ENCODE data around the gene RPL14.
A peak's percentile ranks its signal among the peaks of the same experiment; 100 is the strongest.
"Not testable (repeated sequence)": the region's sequence is repeated elsewhere in the genome, so short reads cannot be mapped to it uniquely, and the experiment has no call there.

The RPL14 gene

DNA sequence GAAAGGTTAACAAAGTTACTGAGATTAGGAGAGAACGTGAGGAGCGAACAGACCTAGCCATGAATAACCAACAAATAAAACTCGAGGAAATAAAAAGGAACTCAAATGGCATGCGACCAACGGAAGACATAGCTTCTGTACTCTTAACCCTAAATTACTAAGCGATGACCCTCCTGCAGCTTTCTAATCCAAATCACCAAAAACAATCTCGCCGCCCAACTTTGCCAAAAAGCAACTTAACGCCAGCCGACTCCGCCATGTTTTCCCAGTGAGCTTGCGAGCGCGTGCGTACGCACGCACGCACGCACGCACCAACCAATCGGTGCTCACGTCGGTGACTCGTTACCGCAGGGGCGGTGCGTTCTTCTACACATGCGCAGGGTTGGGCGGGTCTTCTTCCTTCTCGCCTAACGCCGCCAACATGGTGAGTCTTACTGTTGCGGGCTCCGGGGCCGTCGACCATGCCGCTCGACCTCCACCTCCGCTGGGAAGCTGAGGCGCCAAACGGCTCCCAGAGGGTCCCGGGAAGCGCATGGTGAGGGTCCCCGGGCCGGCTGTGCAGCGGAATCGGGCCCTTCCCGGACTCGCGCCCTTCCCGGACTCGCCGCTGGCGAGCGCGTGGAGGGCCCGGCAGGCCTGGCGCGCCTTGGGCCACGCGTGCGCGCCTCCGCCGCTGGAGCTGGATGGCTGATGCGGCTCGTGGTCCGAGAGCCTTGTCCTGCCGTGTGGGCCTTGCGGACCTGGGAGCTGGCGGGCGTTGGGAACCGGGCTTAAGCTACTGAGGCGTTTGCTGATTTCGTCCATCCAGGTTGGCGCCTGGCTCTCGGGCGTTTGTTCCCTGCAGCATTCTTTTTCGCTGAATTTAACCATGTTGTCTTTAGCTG, at the start of gene RPL14:
RPL14 (plus strand) TSS at position 400 of the 884 bp plus-strand sequence; CDS start at position 533, 133 bp downstream.
- peak; percentile 90 to 91 for DNase-seq (ENCODE audit: low read depth in 2 of 2)

DNA sequence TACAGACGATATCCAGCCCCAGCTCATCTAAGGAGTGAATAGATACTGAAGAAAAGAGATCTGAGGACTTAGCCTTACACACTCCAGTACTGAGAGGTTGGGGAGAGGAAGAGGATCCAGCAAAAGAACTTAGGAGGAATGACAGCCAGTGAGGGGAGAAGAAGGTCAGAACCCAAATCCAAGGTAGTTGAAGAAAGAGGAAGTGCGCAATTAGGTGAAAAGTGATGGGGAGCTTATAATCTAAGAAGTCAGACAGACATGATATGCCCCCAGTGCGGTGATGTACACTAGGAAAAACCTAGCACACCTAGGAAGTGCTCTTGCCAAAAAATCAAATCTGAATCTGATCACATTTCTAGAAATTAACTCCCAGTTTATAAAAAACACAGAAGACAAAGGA, 49.5 kb upstream of the RPL14 start:
- no peak for DNase-seq (ENCODE audit: low read depth in 2 of 2)

DNA sequence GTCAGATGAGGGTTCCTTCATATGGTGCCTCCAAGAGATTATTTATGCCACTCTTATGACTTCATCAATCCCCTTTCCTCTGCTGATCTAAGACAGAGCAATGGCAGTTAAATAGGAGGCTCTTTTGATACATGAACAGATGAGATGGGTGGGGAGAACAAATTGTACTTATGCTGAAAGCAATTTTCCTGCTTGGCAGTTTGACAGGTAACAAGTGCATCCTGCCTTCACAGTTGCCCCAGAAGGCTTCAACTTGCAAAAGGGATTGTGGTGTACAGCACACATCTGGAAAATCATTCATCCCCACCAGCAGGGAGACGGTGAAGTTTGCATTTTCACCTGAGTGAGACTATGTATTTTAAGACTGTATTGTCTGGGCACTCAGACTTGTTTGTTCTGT, 42.9 kb upstream of the RPL14 start:
- DNase-seq (ENCODE audit: low read depth in 2 of 2) = no peak

DNA sequence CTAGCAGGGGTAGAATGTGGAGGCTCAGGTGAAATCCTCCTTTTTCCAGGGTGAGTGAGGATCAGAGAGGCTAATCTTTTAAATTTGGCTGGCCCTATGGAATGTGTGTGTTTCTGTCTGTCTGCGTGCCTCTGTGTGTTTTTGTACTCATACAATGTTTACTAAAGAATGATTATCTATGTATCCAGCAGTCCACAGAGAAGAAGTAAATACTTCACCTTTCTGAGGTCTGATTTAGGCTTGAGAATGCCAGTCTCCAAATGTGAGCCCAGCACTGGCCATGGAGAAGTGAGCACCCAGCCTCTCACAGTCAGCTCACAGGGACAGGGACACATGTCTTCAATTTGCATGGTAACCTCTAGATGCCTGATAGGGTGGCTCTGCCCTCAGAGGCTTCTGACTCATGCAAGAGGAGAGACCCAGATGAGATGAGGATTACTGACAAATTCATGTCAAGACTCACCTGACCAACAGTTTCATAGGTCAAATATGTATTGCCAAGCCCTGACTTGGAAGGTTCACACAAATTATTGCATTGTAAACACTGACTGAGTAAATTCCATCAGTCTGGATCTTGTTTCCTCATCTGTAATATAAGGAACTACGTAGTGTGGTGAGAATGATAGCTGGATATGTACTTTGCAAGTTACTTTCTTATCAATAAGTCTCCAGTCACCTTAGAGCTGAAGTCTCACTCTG, 39.1 kb upstream of the RPL14 start:
- DNase-seq (ENCODE audit: low read depth in 2 of 2) = no peak

DNA sequence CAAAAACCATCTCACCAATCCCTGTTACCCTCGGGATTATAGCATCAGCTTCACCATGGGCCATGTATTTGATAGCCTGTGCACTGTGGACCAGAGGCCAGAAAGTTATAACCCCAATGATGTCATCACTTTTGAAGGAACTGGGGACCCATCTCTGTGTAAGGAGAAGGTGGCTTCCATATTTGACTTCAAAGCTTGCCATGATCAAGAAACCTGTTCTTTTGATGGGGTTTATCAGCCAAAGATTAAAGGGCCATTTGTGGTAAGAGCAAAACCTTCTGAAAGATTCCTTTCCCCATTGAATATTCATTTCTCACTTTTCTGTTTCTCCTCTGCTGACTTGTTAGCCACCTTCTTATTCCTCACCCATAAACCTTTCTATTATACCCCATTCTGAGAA, 34.3 kb upstream of the RPL14 start:
- no peak for DNase-seq (ENCODE audit: low read depth in 2 of 2)

DNA sequence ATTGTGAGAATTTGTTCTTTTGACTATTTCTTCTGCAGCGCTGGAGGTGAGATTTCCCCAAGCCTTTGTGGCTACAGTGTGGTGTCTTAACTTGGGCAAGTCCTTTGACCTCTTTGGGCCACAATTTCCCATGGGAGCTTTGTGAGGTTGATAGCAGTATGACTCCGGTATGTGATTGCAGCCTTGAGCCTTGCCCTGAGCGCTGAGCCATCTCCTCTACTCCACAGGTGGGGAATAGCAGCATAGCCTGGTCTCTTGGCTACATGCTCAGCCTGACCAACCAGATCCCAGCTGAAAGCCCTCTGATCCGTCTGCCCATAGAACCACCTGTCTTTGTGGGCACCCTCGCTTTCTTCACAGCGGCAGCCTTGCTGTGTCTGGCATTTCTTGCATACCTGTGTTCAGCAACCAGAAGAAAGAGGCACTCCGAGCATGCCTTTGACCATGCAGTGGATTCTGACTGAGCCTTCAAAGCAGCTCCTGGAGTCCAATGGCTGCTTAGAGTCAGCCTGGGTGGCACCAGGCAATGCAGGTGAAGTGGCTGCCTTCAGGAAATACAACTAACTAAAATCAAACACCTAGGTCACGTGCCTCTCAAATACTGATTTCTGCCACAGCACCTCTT, 30.0 kb upstream of the RPL14 start:
- no peak for DNase-seq (ENCODE audit: low read depth in 2 of 2)

DNA sequence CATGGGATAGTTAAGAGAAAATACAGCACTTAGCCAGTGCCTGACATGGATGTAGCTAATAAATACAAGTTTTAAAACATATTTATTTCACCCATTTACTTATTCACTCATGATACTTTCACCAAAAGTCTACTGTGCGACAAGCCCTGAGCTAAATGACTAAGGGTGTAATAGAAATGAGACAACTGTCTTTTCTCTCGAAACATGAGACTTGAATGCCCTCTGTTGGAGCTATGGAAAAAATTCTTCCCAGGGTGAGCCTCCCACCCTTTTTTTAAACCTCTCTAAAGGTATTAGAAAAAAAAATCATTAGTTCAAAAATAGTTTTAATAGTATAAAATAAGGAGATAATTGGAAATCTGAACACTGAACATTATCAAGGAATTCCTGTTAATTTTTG, 24.3 kb upstream of the RPL14 start:
- no peak for DNase-seq (ENCODE audit: low read depth in 2 of 2)

DNA sequence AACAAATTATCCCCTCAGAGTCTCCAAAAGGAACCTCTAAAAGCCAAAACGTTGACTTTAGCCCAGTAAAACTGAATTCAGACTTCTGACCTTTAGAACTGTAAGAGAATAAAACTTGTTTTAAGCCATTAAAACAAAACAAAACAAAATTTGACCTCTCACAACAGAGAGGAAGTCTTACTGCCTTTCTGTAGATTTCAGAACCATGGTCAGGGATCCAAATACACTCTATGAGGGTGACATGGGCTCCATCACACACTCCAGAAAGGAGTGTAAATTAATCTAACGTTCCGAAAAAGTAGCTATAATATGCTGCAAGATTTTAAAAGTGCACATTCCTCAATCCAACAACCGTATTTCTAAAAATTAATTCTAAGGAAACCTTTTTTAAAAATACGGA, 19.2 kb upstream of the RPL14 start:
- no peak for DNase-seq (ENCODE audit: low read depth in 2 of 2)

DNA sequence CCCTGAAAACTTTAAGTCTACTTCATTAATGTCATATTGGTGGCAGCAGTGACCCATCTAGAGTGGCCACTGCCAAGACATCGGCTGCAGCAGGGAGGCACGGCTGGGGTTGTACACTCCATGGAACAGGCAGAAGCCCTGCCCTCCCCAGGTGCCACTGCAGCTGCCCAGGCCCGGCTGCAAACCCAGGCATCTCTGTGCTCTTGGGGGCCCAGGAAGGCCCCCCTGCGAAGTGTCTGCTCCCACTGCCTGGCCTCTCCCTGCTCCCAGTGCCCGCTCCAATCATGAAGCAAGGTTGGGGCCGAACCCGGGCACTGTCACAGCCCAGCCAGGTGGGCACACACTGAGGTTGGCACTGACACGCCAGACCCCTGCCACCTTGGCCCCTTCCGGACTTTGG, 12.1 kb upstream of the RPL14 start:
- DNase-seq (ENCODE audit: low read depth in 2 of 2) = no peak

DNA sequence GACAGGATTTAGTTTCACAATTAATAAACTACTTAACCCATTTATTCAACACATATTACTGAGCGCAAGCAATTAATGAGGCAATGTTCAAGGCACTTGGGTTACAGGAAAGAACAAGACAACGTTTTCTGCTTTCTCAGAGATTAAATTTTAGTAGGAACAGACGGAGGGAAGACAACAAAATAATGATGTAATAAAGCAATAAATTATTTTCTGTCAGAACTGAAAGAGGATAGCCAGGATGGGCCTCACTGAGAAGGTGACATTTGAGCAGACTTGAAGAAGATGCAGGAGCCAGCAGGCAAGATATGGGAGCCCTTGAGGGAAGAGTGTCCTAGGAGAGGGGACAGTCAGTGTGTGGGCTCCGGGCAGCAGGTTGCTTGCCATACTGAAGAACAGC, 11.3 kb upstream of the RPL14 start:
- no peak for DNase-seq (ENCODE audit: low read depth in 2 of 2)

DNA sequence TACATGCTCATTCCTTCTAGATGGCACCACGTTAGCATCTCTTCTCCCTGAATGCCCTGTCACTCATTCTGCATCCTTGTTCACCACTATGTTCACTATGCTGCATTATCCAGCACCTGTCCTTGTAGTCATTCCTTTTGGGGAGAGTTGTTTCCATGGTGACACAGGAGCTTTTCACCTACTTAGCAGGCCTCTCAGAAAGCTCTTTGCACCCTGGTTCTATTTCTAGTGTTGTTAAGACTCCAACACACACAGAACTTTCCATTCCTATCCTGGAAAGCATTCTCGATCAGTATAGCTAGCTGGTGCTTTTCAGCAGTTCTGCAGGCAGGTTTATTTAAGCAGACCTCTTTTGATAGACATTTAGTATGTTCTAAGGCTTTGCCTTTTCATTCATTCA, 6.7 kb upstream of the RPL14 start:
- DNase-seq (ENCODE audit: low read depth in 2 of 2) = no peak

DNA sequence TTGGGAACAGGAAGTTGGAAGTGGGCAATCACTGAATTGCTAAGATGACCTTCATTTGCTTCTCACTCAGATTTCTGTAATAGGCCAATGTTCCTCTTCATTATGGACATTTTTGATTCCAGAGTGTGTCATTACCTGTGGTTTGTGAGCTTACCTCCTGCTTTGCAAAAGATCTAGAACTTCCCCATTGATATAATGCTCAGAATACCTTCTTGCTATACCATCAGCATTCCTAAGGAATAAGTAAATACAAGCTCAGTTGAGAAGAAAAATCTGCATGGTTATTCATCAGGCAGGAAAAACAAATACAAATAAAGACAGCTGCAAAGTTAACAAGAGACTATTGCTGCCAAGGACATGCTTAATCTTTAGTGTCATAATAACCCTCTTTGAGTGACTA, 5.6 kb upstream of the RPL14 start:
- DNase-seq (ENCODE audit: low read depth in 2 of 2) = no peak

DNA sequence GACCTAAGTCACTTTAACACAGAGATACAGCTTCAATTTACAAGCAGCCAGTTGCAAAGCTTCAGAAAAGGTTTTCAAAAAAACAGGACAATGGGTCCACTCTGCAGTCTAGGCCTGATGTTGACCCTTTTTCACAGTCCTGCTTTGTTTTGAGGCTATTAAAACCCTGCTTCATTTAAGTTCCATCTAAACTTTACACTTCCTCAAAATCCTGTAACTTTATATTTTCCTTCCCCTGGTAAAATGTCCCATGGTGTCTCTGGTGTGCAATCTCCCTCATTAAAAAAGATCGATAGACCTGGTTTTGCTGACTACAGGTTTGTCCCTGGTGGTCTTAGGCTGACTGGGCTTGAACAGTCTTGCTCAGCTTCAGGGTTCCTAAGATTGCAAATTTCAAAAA, 5.1 kb upstream of the RPL14 start:
- DNase-seq (ENCODE audit: low read depth in 2 of 2) = no peak

DNA sequence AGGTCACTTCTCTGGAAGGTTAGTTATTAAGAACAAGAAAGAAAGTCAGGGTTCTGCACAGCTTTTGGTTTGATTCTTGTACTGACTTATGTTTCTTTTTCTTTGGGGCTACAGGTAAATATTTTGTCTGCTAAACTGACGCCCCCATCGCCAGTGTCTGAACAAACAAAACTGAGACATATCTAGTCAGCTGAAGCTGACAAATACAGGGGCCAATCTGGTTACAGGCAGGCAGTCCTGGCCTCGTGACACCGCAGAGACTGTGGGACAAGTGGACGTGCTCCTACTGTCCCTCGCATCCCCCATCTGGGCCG, 4.6 kb upstream of the RPL14 start:
- DNase-seq (ENCODE audit: low read depth in 2 of 2) = no peak

DNA sequence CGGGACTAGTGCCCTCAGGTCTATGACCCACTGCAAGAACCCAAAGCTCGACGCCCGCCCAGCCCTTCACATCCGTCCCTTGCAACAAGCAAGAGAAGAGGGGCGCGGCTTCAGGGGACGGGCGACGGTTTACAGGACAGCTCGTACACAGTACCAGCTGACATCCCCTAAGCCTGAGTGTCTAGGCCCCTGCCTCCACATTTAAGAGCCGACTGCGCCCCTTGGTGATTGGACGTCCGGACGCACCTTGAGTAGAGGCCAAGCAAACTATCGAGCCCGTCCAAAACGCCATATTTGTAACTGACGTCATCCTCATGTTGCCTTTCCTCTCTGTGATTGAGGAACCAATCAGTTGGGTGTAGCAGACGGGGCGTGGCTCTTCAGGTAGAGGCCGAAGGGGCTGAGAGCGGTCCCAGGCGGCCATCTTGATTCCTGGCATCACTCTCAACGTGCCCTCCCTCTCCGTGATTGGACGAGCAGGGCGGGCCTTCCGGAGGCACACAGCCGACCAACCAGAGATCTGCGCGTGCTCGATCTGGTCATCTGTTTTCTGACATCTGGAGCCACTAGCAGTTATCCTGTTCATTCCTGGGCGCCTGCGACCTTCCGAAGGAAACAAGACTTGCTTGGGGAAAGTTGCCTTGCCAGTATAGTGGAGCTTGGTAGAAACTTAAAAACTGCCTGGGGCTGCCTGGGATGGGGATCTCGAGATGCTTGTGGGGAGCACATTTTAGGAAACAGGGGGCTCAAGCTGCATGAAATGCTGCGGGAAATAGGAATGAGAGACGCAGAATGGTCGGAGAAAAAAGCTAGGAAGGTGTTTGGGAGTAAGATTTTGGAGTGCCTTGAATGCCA, 4.0 kb upstream of the RPL14 start:
- peak; percentile 88 to 92 for DNase-seq (ENCODE audit: low read depth in 2 of 2)

DNA sequence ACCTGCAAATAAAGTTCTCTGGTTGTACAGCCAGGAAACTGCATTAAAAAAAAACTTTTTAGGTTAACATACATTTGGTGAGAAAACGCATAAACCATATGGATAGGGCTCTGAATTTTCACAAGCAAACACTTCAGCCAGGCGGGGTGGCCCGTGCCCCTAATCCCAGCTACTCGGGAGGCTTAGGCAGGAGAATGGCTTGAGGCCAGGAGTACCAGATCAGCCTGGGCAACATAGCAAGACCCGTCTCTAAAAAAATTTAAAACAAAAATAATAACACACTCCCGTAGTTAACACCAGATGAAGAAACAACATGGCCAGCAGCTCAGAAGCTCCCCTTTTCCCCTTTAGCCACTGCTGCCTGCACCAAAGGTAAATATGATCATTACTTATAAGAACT, 3.2 kb upstream of the RPL14 start:
- DNase-seq (ENCODE audit: low read depth in 2 of 2) = no peak

DNA sequence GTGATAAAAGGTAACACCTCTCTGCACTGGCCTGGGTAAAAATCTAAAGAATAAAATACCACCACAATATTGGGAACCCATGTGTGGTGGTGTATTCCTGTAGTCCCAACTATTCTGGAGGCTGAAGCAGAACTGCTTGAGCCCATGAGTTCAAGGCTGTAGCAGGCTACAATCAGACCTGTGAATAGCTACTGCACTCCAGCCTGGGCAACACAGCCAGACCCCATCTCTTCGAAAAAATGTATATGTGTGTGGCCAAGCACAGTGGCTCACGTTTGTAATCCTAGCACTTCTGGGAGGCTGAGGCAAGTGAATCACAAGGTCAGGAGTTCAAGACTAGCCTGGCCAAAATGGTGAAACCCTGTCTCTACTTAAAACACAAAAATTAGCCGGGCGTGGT, 1.8 kb upstream of the RPL14 start:
- DNase-seq (ENCODE audit: low read depth in 2 of 2) = no peak

DNA sequence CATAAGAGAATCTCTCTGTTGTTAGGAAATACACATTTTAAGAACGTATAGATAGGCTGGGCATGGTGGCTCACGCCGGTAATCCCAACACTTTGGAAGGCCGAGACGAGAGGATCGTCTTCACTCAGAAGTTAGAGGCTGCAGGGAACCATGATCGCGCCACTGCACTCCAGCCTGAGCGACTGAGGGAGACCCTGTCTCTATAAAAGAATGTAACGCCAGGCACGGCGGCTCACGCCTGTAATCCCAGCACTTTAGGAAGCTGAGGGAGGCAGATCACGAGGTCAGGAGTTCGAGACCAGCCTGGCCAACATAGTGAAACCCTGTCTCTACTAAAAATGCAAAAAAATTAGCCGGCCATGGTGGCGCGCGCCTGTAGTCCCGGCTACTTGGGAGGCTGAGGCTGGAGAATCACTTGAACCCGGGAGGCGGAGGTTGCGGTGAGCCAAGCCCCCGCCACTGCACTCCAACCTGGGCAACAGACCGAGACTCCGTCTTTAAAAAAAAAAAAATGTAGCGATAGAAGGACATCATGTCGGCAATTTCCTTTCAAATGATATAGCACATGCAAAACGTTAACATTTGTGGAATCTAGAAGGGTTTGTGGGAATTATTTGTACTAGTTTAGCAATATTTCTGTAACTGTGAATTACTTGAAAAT, 730 bp upstream of the RPL14 start:
- no peak for DNase-seq (ENCODE audit: low read depth in 2 of 2)

DNA sequence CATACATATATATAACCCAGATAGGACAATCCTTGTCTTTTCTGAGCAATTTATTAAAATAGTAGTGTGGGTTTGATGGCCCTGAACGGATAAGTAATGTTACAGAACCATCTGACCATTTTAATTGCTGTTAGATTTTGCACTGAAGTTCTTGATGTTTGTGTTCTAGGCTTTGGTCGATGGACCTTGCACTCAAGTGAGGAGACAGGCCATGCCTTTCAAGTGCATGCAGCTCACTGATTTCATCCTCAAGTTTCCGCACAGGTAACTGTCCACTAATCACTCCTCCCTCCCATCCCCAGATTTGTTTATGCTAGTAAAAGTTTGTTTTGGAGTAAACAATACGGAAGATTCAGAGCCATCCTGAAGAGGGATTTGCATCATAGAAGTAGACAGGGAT, 1.3 kb downstream of the RPL14 start:
- no peak for DNase-seq (ENCODE audit: low read depth in 2 of 2)

DNA sequence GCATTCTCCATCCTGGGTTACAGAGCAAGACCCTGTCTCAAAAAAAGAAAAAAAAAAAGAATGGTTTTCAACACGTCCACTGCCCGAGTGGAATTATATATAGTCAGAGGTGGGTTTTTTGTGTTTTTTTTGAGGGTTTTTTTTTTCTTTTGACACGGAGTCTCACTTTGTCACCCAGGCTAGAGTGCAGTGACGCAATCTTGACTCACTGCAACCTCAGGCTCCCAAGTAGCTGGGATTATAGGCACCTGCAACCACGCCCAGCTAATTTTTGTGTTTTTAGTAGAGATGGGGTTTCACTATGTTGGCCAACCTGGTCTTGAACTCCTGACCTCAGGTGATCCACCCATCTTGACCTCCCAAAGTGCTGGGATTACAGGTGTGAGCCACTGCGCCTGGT, 3.3 kb downstream of the RPL14 start:
- DNase-seq (ENCODE audit: low read depth in 2 of 2) = not testable (repeated sequence)

DNA sequence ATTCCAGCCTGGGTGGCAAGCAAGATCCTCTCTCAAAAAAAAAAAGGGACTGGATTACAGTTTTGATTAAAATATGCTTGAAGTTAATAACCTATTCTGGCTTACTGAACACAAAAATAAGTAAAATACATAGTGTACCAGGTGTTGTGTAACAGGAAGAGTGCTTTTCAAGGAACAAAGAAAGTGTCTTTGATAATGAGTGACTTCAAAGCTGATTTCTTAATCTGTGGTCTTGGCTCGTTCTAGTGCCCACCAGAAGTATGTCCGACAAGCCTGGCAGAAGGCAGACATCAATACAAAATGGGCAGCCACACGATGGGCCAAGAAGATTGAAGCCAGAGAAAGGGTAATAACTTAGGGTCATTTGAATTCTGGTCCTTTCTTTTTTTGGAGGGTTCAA, 4.0 kb downstream of the RPL14 start:
- DNase-seq (ENCODE audit: low read depth in 2 of 2) = no peak

DNA sequence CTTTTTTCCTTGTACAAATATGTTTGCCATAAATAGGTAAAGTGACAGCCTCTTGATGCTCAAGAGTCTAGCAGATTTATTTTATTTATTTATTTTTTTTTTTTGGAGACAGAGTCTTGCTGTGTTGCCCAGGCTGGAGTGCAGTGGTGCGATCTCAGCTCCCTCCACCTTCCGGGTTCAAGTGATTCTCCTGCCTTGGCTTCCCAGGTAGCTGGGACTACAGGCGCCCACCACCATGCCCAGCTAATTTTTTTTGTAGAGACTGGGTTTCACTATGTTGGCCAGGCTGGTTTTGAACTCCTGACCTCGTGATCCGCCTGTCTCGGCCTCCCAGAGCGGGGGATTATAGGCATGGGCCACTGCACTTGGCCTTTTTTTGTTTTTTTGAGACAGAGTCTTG, 5.7 kb downstream of the RPL14 start:
- not testable (repeated sequence) for DNase-seq (ENCODE audit: low read depth in 2 of 2)

Measured in activated CD4-positive, alpha-beta T cell treated with anti-CD3 and anti-CD28 coated beads for 24 hours (primary cell).